ENCODE measurements around the gene SLC7A8. TPM values are rescaled to one million over a fixed set of nuclear protein-coding genes. Genes with fewer than 3 reads are reported as not detected.
"Not testable (repeated sequence)": the region's sequence is repeated elsewhere in the genome, so short reads cannot be mapped to it uniquely, and the experiment has no call there.

SLC7A8 gene
- 5.1 and 10.2 TPM in 2 replicates for total RNA-seq
- polyA plus RNA-seq, result 1.4 and 12.6 TPM in 2 replicates
- polyA plus RNA-seq (2012), result 3.9 and 15.2 TPM in 2 replicates
- 17.3 and 63.6 TPM in 2 replicates for polyA minus RNA-seq (ENCODE audit: low replicate concordance)

- H3K4me1 ChIP-seq (ENCODE audit: control insufficient read depth, extremely low read depth, insufficient read depth, low read length), result no peaks in the 10 kb centered on the region
- peaks cover 13% of the 10 kb centered on the region for H3K27me3 ChIP-seq (ENCODE audit: control insufficient read depth, insufficient read depth, low read length)
- H4K20me1 ChIP-seq (ENCODE audit: control insufficient read depth, extremely low read depth, insufficient read depth, low read length), result no peaks in the 10 kb centered on the region
- no peaks in the 10 kb centered on the region for H3K9me3 ChIP-seq (ENCODE audit: control insufficient read depth, insufficient read depth, low read depth, low read length)
- no peak within 1 kb of the TSS for H3K27ac ChIP-seq (ENCODE audit: insufficient read depth, low read length)
- H3K36me3 ChIP-seq (ENCODE audit: control insufficient read depth, insufficient read depth, low read length), result no peaks in the 10 kb centered on the region
- peak within 1 kb of the TSS; percentile 88 for H3K4me2 ChIP-seq (ENCODE audit: extremely low read depth, insufficient read depth, low read length)
- no peak for DNase-seq (ENCODE audit: low read depth in 2 of 2)
- no peaks in the 10 kb centered on the region for H3K79me2 ChIP-seq (ENCODE audit: control insufficient read depth, insufficient read depth, low read length)
- TF ChIP-seq EZH2 (IDR thresholded peaks at IDR 0.05; ENCODE audit: low read length, missing control alignments) (no peak), CTCF (conservative IDR thresholded peaks at IDR 0.05 in 1 of 2, IDR thresholded peaks at IDR 0.05 in 1 of 2; ENCODE audit: low read depth in 1 of 2, low read length in 2 of 2) (no peak)
- H3K9ac ChIP-seq (ENCODE audit: insufficient read depth, low read length), result no peak within 1 kb of the TSS
- H2AFZ ChIP-seq (ENCODE audit: low read length), result peak within 1 kb of the TSS; percentile 63
- H3K4me3 ChIP-seq (replicated peaks in 1 of 4; ENCODE audit: control extremely low read depth in 1 of 4, insufficient read depth in 1 of 4, low read depth in 3 of 4, low read length in 4 of 4), result peak within 1 kb of the TSS; percentile 43 to 67 (median 53)
Observed at GRCh38 chr14:23183479-23183878, at the start of gene SLC7A8. Gene SLC7A8, minus strand, starts transcription at chr14:23183660. Its CDS starts 746 bp downstream, at chr14:23182914.

DNA sequence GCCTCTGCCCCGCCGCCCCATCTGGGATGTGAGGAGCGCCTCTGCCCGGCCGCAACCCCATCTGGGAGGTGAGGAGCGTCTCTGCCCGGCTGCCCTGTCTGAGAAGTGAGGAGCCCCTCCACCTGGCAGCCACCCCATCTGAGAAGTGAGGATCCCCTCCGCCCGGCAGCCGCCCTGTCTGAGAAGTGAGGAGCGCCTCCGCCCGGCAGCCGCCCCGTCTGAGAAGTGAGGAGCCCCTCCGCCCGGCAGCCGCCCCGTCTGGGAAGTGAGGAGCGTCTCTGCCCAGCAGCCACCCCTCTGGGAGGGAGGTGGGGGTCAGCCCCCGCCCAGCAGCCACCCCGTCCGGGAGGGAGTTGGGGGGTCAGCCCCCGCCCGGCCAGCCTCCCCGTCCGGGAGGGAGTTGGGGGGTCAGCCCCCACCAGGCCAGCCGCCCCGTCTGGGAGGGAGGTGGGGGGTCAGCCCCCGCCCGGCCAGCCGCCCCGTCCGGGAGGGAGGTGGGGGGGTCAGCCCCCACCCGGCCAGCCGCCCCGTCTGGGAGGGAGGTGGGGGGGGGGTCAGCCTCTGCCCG is 48.9 kb upstream of the SLC7A8 start:
- not testable (repeated sequence) for H3K4me1 ChIP-seq (ENCODE audit: control insufficient read depth, extremely low read depth, insufficient read depth, low read length); H3K4me3 ChIP-seq (replicated peaks in 1 of 4; ENCODE audit: control extremely low read depth in 1 of 4, insufficient read depth in 1 of 4, low read depth in 3 of 4, low read length in 4 of 4); H4K20me1 ChIP-seq (ENCODE audit: control insufficient read depth, extremely low read depth, insufficient read depth, low read length); H3K27ac ChIP-seq (ENCODE audit: insufficient read depth, low read length); H3K4me2 ChIP-seq (ENCODE audit: extremely low read depth, insufficient read depth, low read length); H2AFZ ChIP-seq (ENCODE audit: low read length); H3K79me2 ChIP-seq (ENCODE audit: control insufficient read depth, insufficient read depth, low read length); H3K9me3 ChIP-seq (ENCODE audit: control insufficient read depth, insufficient read depth, low read depth, low read length); H3K27me3 ChIP-seq (ENCODE audit: control insufficient read depth, insufficient read depth, low read length); DNase-seq (ENCODE audit: low read depth in 2 of 2); H3K9ac ChIP-seq (ENCODE audit: insufficient read depth, low read length); H3K36me3 ChIP-seq (ENCODE audit: control insufficient read depth, insufficient read depth, low read length)

DNA sequence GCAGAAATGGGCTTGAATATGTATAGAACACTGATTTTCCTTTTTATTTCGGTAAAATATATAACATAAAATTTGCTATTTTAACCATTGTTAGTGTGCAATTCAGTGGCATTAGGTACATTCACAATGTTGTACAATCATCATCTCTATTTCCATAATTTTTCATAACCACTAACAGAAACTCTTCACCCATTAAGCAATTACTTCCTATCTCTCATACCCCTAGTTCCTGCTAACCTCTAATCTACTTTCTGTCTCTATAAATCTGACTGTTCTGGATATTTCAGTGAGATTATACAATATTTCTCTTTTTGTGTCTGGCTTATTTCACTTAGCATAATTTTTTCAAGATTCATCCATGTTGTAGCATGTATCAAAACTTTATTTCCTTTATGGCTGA is 45.4 kb upstream of the SLC7A8 start:
- H3K4me3 ChIP-seq (replicated peaks in 1 of 4; ENCODE audit: control extremely low read depth in 1 of 4, insufficient read depth in 1 of 4, low read depth in 3 of 4, low read length in 4 of 4), result no peak overlapping the region
- H3K9ac ChIP-seq (ENCODE audit: insufficient read depth, low read length), result no peak overlapping the region
- no peak overlapping the region for H2AFZ ChIP-seq (ENCODE audit: low read length)
- H3K9me3 ChIP-seq (ENCODE audit: control insufficient read depth, insufficient read depth, low read depth, low read length), result no peaks in the 10 kb centered on the region
- no peak overlapping the region for H3K27ac ChIP-seq (ENCODE audit: insufficient read depth, low read length)
- no peaks in the 10 kb centered on the region for H4K20me1 ChIP-seq (ENCODE audit: control insufficient read depth, extremely low read depth, insufficient read depth, low read length)
- H3K36me3 ChIP-seq (ENCODE audit: control insufficient read depth, insufficient read depth, low read length), result no peaks in the 10 kb centered on the region
- no peaks in the 10 kb centered on the region for H3K27me3 ChIP-seq (ENCODE audit: control insufficient read depth, insufficient read depth, low read length)
- TF ChIP-seq EZH2 (IDR thresholded peaks at IDR 0.05; ENCODE audit: low read length, missing control alignments) (no peak), CTCF (conservative IDR thresholded peaks at IDR 0.05 in 1 of 2, IDR thresholded peaks at IDR 0.05 in 1 of 2; ENCODE audit: low read depth in 1 of 2, low read length in 2 of 2) (no peak)
- DNase-seq (ENCODE audit: low read depth in 2 of 2), result no peak
- no peaks in the 10 kb centered on the region for H3K79me2 ChIP-seq (ENCODE audit: control insufficient read depth, insufficient read depth, low read length)
- no peak overlapping the region for H3K4me2 ChIP-seq (ENCODE audit: extremely low read depth, insufficient read depth, low read length)
- H3K4me1 ChIP-seq (ENCODE audit: control insufficient read depth, extremely low read depth, insufficient read depth, low read length), result no peaks in the 10 kb centered on the region
